ENCODE measurements around the gene VHLL.

VHLL gene

DNA sequence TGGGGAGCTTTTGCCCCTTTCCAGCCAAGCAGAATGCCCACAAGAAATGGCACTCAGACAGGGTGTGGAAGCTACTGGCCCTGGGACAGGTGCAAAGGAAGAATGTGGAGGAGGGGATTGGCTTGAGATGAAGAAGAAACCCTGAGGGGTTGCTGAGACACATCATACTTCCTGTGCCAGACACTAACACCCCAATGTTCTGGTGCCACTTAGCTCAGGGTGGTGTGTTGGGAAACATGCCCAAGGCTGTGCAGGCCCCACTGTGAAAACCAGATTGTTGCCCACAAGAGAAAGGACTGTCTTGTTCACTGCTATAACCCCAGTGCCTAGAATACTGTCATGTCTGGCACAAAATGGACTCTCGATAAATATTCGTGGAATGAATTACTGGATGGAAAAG lies 41.4 kb downstream of the VHLL start:
- DNase-seq (ENCODE audit: low read depth in 2 of 2) = no peak

DNA sequence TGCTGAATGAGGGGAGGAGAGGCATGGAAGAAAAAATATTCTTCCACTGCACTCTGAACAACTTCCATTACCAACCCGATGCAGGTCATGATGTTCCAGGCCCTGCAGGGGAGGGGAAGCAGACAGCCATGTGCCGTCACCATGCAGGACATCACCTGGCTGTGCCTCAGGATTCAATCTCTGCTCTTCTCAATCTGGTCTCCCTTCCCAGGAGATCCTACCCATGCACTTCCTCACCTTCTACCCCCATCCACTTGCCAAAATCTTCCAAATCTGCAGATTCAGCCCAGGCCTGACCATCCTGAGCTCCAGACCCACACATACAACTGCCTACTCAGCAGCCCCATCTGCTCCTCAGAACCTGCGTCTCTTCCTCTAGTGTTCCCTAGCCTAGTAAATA lies 45.5 kb downstream of the VHLL start:
- no peak for DNase-seq (ENCODE audit: low read depth in 2 of 2)

DNA sequence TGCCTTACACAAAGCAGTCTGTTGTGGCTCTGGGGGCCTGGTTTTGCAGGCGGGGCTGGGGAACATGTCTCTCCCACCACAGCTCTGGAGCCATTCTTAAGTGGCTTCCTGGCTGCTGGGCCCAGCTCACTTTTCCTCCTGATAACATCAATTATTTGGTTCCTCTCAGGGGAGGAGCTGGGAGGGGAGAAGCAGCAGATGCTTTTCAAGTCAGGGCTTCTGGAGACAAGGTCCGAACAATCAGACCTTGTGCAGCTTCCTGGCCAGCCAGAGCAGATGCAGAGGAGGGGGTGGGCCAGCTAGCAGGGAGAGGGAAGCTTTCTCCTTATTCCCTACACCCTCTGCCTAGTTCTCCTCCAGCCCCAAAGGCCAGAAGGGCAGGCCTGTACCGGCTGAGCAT lies 47.6 kb downstream of the VHLL start:
- no peak for DNase-seq (ENCODE audit: low read depth in 2 of 2)

DNA sequence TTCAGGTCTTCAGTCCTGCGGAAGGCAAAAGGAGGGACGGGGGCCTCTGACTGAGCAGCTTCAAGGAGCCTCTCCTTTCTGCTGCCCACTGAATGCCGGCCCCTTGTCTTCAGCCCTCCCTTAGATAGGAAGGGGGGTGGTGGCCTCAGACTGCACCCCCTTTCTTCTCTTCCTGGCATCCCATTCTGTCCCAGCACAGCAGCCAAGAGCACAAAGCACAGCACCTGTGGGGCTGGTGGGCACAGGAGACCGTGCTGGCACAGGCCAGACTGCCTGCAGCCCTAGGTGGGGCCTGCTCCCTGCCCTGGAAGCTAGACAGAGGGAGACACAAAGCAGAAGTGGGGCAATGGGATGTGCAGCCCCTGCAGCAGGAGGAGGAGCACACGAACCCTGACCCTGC lies 49.5 kb downstream of the VHLL start:
- no peak for DNase-seq (ENCODE audit: low read depth in 2 of 2)

Measured in fibroblast of skin of left biceps (primary cell).